ENCODE results near the gene DGKI. TPM values are rescaled to one million over a fixed set of nuclear protein-coding genes. Genes with fewer than 3 reads are reported as not detected.

Gene DGKI
- total RNA-seq, 2 experiments from 2014 or later = 0.46 TPM; not detected in 1

- CTCF ChIA-PET (ENCODE audit: unreplicated experiment) = no interaction called here
- no peaks in the 10 kb centered on the region for H3K9me3 ChIP-seq (ENCODE audit: low read length)
- POLR2A ChIA-PET = interaction anchor here (0.6 to 0.7 kb wide), 2 partner anchors 11 to 14 kb away, joined by 3 read pairs; no protein-coding TSS in a partner anchor
Observed at GRCh38 chr7:137838706-137839315, 8.0 kb downstream of the DGKI start.

DNA sequence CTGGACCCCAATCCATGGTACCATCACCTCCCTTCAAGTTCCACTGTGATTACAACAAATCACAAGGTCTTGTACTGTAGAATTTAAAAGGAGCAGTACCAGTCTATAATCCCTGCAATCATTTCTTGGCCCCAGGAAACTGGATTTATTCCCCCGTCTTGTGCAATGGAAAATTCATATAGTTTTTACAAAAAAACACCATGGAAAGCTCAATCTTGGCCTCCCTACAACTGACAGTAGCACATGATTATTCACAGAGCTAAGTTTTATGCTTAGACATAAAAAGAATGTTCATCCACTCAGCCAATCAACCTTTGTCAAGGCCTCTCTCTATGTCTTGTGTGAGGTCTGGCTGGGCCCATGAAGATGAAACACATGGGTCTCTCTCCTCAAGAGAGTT is 10.2 kb downstream of the DGKI start:
- H3K27ac ChIP-seq (ENCODE audit: low read depth, low read length, poor library complexity, severe bottlenecking) = no peak overlapping the region
- no peak overlapping the region for H2AFZ ChIP-seq (ENCODE audit: low read length)
- H3K36me3 ChIP-seq (ENCODE audit: insufficient read depth, low read length) = no peaks in the 10 kb centered on the region
- H3K4me1 ChIP-seq (ENCODE audit: insufficient read depth, low read length, poor library complexity, severe bottlenecking) = no peaks in the 10 kb centered on the region
- no peaks in the 10 kb centered on the region for H4K20me1 ChIP-seq (ENCODE audit: insufficient read depth, low read length)
- POLR2A ChIA-PET = interaction anchor here (0.6 to 1.0 kb wide), 2 partner anchors 10 to 152 kb away, joined by 3 to 4 read pairs; no protein-coding TSS in a partner anchor
- intact Hi-C loops (cut with micrococcal nuclease; ENCODE audit: unreplicated experiment) = no loop called here
- BruUV-seq (replicated peaks) = no TSS peak
- TF ChIP-seq EZH2phosphoT487 (IDR thresholded peaks at IDR 0.05; ENCODE audit: borderline replicate concordance, low read depth, low read length) = no peak
- CTCF ChIA-PET (ENCODE audit: unreplicated experiment) = no interaction called here
- H3K4me2 ChIP-seq (ENCODE audit: low read length) = no peak overlapping the region
- H3K4me3 ChIP-seq (ENCODE audit: low read depth, low read length, poor library complexity, severe bottlenecking) = no peak overlapping the region
- DNase-seq (ENCODE audit: low spot score) = no peak
- no peaks in the 10 kb centered on the region for H3K9me2 ChIP-seq (ENCODE audit: insufficient read depth, low read length)
- H3K9me3 ChIP-seq (ENCODE audit: low read length) = no peaks in the 10 kb centered on the region
- H3K79me2 ChIP-seq (ENCODE audit: insufficient read depth, low read depth, low read length) = no peaks in the 10 kb centered on the region

More at GRCh38 chr7:137838706-137839315, 8.0 kb downstream of the DGKI start:
- intact Hi-C loops (cut with micrococcal nuclease; ENCODE audit: unreplicated experiment) = no loop called here
- Histone ChIP-seq H2AFZ (ENCODE audit: low read length) (no peak overlapping the region), H3K4me2 (ENCODE audit: low read length) (no peak overlapping the region), H3K9me2 (ENCODE audit: insufficient read depth, low read length) (no peaks in the 10 kb centered on the region), H3K36me3 (ENCODE audit: insufficient read depth, low read length) (no peaks in the 10 kb centered on the region), H3K4me3 (ENCODE audit: low read depth, low read length, poor library complexity, severe bottlenecking) (no peak overlapping the region), H3K4me1 (ENCODE audit: insufficient read depth, low read length, poor library complexity, severe bottlenecking) (no peaks in the 10 kb centered on the region), H3K79me2 (ENCODE audit: insufficient read depth, low read depth, low read length) (no peaks in the 10 kb centered on the region), H3K27ac (ENCODE audit: low read depth, low read length, poor library complexity, severe bottlenecking) (no peak overlapping the region), H4K20me1 (ENCODE audit: insufficient read depth, low read length) (no peaks in the 10 kb centered on the region)
- no peak for DNase-seq (ENCODE audit: low spot score)
- no TSS peak for BruUV-seq (replicated peaks)
- TF ChIP-seq EZH2phosphoT487 (IDR thresholded peaks at IDR 0.05; ENCODE audit: borderline replicate concordance, low read depth, low read length) = no peak
- TF ChIP-seq CTCF (conservative IDR thresholded peaks at IDR 0.05; ENCODE audit: low read length) = no peak

DNA sequence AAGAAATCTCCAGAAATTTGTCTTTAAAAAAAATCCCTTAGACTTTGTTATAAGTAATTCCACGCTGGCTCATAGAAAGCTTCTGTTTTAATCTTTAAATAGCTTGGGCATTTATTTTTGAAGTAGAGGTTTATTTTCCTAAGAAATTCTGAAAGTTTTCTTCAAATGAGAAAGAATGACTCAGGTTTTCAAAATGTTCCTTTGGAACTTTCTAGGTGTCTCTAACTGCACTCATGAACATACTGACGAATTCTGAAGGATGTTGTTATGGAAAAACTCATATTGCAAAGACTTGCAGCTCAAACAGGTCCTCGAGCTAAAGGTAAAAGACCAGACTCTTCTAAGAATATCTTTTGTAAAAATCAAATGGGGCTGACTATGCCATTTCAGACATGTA is 10.7 kb downstream of the DGKI start:
- Histone ChIP-seq H3K9me2 (ENCODE audit: insufficient read depth, low read length) (no peaks in the 10 kb centered on the region), H3K79me2 (ENCODE audit: insufficient read depth, low read depth, low read length) (no peaks in the 10 kb centered on the region), H2AFZ (ENCODE audit: low read length) (no peak overlapping the region), H3K27ac (ENCODE audit: low read depth, low read length, poor library complexity, severe bottlenecking) (no peak overlapping the region), H3K4me3 (ENCODE audit: low read depth, low read length, poor library complexity, severe bottlenecking) (no peak overlapping the region), H3K4me2 (ENCODE audit: low read length) (no peak overlapping the region), H3K4me1 (ENCODE audit: insufficient read depth, low read length, poor library complexity, severe bottlenecking) (no peaks in the 10 kb centered on the region), H4K20me1 (ENCODE audit: insufficient read depth, low read length) (no peaks in the 10 kb centered on the region), H3K9me3 (ENCODE audit: low read length) (no peaks in the 10 kb centered on the region), H3K36me3 (ENCODE audit: insufficient read depth, low read length) (no peaks in the 10 kb centered on the region)
- intact Hi-C loops (cut with micrococcal nuclease; ENCODE audit: unreplicated experiment) = no loop called here
- ChIA-PET POLR2A (interaction anchor here (0.6 to 1.0 kb wide), 2 partner anchors 10 to 284 kb away, joined by 3 to 4 read pairs; no protein-coding TSS in a partner anchor), CTCF (ENCODE audit: unreplicated experiment) (no interaction called here)
- no peak for DNase-seq (ENCODE audit: low spot score)
- no TSS peak for BruUV-seq (replicated peaks)
- no peak for TF ChIP-seq CTCF (conservative IDR thresholded peaks at IDR 0.05; ENCODE audit: low read length)
